Midbrain (tissue), 1 donor: ENCODE measurements around the gene C20orf144.

Source experiments
- DNase-seq: peaks from one replicate; lab custom pipeline; 2025; lab: John Stamatoyannopoulos, UW

Gene C20orf144

GRCh38 chr20:33650111-33650752 lies 11.9 kb upstream of the C20orf144 start:
- no peak for DNase-seq

DNA sequence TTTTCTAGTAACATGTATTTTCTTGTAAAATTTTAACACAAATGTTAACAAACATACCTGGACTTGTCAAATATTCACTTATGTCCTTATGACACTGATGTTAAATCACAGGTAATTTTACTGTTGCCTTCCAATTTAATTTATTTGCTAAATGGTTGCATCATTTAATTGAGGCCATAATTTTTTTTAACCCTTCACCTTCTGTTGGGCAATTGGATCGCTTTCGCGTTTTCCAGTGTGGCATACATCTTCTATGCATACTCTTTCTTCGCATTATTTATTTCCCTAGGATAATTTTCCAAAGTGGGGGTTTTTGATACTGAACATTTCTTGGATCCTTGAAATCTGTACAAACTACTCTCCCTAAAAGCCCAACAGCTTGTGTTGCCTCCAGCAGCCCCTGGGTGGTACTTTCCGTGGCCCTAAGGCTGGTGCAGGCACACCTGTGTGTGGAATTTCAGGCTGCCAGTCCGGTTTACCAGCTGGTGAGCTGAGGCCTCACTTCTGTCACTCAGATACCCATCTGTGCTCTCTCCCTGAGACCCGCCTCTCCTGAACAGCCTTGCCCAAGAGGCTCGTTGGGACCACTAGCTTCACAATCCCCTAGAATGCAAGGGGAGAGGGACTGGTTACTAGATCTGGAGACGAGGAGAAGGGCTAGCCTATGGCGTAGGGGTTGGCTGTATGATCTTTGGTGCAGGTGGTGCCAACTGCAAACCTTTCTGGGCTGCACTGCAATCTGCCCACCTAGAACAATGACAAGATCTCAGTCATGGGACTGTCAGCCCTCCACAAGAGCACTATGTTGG lies 11.2 kb upstream of the C20orf144 start:
- no peak for DNase-seq

GRCh38 chr20:33651562-33652048 lies 10.5 kb upstream of the C20orf144 start:
- no peak for DNase-seq

DNA sequence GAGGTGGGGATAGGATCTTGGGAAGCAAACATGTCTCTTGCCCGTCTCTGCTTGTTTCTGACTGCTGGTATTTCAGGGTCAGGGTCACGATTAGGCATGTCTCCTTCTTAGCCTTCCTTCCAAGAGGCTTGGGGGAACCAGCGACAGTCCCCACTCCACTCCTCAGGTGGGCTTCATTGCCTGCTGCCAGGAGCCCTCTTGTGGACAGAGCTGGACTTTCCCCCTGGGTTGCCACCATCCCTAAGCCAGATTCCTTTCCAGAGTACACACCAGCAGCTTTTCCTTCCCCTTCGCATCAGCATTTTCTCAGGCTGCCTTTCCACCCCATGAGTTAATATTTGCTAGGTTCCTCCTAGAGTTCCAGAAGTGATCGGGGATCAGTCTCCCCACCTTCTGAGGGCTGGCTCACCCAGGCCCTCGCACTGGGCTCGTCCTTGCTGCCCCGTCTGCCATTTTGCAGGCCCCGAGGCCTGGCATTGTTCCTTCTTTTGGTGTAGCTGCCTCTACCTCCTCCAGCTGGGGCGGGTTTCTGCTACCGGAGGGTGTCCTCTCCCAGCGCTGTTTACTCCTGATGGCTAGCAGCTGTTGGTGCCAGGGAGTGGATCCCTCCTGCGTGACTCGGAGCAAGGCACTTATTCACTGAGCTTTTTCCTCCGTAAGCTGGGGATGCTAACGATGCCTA lies 8.8 kb upstream of the C20orf144 start:
- DNase-seq = peak; percentile 43

DNA sequence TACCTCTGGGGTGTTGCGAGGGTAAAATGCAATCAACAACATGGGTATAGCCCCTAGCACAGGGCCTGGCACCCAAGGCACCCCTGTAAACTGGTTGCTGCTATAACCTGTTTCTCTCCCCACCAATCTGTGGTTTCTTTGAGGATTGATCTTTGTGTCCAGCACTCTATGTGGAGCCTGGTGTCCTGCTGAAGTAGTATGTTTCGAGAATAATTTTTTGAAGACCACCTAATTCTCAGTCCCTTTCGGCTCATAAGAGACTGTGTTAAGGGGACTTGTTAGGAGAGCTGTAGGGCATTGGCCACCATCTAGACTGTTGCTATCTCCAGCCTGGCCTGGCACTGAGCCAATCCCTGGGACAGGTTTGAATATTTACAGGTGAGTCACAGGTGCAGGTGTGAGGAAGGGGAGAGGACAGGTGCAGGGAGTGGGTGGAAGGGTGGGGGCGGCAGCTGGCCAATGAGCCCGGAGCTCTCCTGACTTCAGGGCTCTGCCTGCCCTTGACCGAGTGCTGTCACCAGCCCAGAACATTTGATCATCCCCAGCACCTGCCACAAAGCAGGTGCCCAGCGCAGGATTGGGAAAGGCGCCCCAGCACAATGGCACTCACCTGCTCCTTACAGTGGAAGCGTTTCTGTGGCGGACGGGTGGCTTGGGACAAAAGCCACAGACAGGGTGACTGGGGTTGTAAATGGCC lies 8.1 kb upstream of the C20orf144 start:
- no peak for DNase-seq

DNA sequence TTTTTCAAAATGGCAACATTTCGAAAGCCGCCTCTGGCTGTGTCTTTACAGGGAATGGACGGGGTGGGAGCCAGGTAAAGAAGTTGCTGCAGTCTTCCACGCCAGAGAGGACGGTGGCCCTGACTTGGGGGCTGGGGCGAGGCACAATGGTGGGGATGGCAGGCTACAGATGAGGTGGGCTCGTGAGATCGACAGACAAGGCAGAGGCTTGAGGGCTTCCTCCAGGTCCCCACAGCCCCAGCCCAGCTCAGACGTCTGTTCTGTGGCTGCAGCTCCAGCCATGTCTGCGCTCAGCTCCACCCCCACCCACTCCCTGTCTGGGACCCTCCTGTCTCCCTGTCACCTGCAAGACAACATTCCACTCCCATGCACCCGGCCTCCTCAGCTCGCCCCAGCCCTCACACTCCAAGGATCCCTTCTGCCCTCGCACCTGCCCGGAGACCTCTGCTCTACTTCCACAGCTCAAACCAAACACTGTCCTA lies 7.4 kb upstream of the C20orf144 start:
- DNase-seq = no peak

- no peak for DNase-seq
Observed at GRCh38 chr20:33655164-33655563, 7.0 kb upstream of the C20orf144 start.

DNA sequence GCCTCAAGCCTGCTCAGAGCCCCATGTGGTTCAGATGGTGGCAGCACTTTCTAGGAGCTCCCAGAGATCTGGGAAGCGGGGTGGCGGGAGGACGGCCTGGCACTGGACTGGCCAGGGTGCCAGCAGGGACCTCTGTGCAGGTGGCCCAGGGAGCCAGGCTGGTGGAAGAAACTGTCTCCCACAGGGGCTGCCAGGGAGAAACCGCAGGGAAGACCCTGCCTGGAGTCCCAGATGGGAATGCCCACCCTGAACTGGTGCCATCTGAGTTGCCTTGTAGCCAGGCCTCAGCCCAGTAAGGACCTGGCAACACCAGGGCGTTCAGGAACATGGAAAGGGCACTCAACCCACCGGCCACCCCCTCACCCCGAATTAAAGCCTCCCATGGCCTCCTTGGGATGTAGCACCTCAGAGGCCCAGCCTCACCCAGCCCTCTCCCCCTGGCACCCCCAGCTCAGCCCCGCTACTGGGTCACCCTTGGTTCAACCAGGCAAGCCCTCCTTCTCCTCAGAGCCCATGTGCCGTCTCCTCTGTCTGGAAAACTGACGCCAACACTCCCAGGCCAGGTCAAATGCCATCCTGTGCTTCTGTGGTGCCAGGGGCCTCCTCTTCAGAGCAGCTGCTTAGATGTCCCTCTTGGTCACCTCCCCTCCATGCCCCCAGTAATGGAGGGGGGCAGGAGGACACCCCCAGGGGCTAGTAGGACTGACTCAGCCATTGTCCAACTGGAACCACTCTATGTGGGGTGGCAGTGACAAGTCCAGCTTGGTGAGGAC lies 5.9 kb upstream of the C20orf144 start:
- no peak for DNase-seq

DNA sequence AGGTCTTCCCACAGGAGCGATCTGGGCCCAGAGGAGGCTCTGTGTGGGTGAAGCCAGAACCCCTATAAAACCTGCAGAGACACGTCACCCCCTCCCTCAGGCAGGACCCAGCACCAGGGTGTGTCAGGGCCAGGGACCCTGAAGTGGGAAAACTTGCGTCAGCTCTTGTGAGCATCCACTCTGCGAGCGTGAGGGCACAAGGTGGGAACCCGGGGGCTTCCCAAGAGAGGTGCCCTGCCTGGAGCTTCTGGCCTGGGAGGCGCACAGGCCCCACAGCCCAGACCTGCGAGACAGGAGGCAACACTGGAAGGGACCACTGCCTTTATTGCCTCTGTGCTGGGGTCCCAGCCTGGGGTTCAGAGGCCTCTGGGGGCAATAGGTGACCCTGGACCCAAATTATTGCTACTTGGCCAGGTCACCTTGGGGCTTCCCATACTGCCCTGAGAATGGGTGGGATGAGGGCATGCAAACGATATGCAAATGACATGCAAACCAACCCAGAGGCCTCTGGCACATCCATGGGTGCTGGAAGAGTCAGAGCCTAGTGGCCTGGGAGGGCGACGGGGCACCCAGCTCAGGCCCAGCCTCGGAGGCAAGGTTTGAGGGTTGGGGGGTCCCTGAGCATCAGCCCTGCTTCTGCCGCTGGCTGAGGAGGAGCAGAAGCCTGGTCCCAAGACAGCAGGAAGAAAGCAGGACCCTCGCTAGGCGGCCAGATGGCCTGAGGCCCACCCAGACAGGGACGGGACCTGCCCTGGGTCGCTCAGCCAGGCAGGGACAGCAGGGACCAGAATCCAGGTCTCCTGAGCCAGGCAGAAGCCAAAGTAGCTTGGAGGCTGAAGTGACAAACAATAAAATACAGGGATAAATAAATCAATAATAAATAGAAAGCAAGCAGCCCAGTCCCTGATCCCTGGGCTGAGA lies 5.1 kb upstream of the C20orf144 start:
- no peak for DNase-seq

GRCh38 chr20:33657704-33658095 lies 4.4 kb upstream of the C20orf144 start:
- no peak for DNase-seq

DNA sequence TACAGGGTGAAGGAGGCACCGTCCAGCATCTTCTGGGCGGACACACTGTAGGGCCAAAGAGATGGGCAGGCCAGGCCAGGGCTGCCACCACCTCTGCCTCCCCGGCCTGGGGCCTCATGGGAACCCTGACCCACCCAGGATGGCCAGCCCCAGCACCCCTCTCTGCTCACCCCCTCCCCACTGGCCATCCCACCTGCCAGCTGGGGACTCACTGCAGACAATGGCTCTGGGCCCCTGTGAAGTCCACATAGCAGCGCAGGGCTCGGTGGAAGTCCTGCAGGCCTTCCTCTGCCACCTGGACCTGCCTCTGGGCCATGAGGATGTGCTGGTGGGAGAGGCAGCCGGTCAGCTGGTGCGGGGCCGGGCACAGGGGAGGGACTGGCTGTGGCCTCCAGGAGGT lies 3.6 kb upstream of the C20orf144 start:
- DNase-seq = no peak

DNA sequence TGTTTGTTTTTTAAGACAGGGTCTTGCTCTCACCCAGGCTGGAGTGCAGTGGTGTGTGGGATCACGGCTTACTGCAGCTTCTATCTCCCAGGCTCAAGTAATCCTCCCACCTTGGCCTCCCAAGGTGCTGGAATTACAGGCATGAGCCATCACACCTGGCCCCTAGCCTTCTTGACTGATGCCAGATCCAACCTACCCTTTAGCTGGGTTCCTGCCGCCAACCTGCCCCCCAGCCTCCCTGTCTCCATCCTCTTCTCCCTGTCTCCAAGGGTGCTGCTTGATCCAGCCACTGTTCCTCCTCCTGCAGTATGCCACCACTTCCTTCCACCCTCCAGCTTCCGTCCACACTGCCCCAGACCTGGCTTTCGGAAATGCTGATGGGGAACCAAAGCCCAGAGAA lies 3.2 kb upstream of the C20orf144 start:
- DNase-seq = no peak

GRCh38 chr20:33659341-33660034 lies 2.6 kb upstream of the C20orf144 start:
- DNase-seq = no peak

GRCh38 chr20:33660035-33660684 lies 2.0 kb upstream of the C20orf144 start:
- no peak for DNase-seq

DNA sequence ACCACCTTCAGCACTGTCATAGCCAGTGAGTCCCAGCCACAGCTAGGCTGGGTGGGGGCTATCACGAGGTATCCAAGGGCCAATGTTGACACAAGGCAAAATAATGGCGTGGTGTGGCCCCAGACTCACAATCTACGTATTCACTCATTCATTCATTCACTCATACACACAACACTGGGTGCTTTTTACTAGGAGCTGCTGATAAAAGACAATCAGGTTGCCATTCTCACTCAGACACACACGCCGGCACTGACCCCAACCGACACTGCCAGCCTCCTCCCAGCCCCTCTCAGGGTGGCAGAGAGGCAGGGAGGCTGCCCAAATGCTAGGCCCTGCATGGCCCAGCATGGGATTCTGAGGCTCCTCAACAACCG lies 1.5 kb upstream of the C20orf144 start:
- DNase-seq = no peak

- peak; percentile 72 for DNase-seq
Observed at GRCh38 chr20:33663161-33664084, 1.3 kb downstream of the C20orf144 start.

DNA sequence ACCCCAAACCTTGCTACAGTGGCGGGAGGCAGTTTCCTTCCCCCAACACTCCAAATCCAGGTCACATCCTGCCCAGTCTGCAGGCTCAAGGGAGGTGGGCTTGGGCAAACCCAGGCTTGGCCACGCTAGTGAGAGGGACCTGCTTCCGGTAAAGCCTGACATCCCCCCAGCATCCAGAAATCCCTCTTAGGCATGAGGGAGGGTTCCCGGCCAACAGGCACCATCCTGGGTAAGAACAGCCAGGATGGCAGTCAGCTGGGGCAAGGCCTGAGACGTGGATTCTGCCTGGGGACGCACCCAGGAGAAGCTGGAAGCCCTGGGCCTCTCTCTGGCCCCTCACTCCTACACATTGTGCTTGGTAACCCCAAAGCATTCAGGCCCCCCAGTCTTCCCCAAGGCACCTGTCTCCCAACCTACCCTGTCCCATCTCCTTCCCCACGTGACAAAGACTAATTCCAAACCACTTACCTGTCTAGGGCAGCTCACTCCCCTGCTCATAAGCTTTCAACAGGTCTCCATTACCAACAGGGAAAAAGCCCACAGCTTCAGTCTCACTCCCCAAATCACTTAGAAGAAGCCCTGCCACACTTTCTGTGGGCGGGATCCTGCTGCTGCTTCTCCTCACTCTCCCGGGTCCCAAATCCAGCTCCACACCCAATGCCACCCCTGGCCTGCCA lies 2.1 kb downstream of the C20orf144 start:
- DNase-seq = no peak
